WTC11 (cell line): Measurements from ENCODE around the gene SLC46A2. TPM values are rescaled to one million over a fixed set of nuclear protein-coding genes. Genes with fewer than 3 reads are reported as not detected.

Source experiments
- ATAC-seq: fragments of 200-7000 bp; cut with Tn5 transposase; 2 replicates; pipeline ENCODE4 v1.10.0; 2021; ENCODE audit warnings: mild to moderate bottlenecking, moderate library complexity
- CTCF ChIA-PET: fragments of 300-600 bp; sonication (Branson Sonifier 250); formaldehyde crosslinking; loops from one replicate; lab custom pipeline; 2021; ENCODE audit warnings: antibody characterized with exemption; lab: Charles Lee
- POLR2A ChIA-PET: fragments of 350-600 bp; sonication (Branson Sonifier 250); formaldehyde crosslinking; loops from one replicate; lab custom pipeline; 2021; ENCODE audit warnings: antibody characterized with exemption; lab: Charles Lee
- DNase-seq: peaks from one replicate; pipeline ENCODE4 v3.0.0; 2021; ENCODE audit warnings: low spot score
- H3K27ac Mint-ChIP-seq: 2 replicates; pipeline ENCODE4 v1.8.0; 2021; ENCODE audit warnings: mixed read lengths
- H3K27me3 Mint-ChIP-seq: 2 replicates; pipeline ENCODE4 v1.8.0; 2021; ENCODE audit warnings: low read depth, mild to moderate bottlenecking, moderate library complexity, mixed read lengths
- H3K36me3 Mint-ChIP-seq: 2 replicates; pipeline ENCODE4 v1.8.0; 2021; ENCODE audit warnings: mixed read lengths
- H3K4me1 Mint-ChIP-seq: 2 replicates; pipeline ENCODE4 v1.8.0; 2022; ENCODE audit warnings: mixed read lengths
- H3K4me3 Mint-ChIP-seq: 2 replicates; pipeline ENCODE4 v1.8.0; 2021; ENCODE audit warnings: mild to moderate bottlenecking, moderate library complexity, mixed read lengths
- H3K9me3 Mint-ChIP-seq: 2 replicates; pipeline ENCODE4 v1.8.0; 2021; ENCODE audit warnings: mixed read lengths
- CBFB ChIP-seq: sonication (generic); formaldehyde crosslinking; IDR thresholded peaks from 2 replicates; pipeline ENCODE4 v1.8.1; 2022; ENCODE audit warnings: mild to moderate bottlenecking, low read depth, missing genetic modification reagents
- CREM ChIP-seq: sonication (generic); formaldehyde crosslinking; IDR thresholded peaks from 2 replicates; pipeline ENCODE4 v1.8.1; 2022; ENCODE audit warnings: mild to moderate bottlenecking, missing genetic modification reagents, moderate library complexity
- ELF4 ChIP-seq: sonication (generic); formaldehyde crosslinking; IDR thresholded peaks from 2 replicates; pipeline ENCODE4 v1.8.1; 2022; ENCODE audit warnings: low read depth, mild to moderate bottlenecking, moderate library complexity, missing genetic modification reagents
- FOXP1 ChIP-seq: sonication (generic); formaldehyde crosslinking; IDR thresholded peaks from 2 replicates; pipeline ENCODE4 v1.8.0; 2022; ENCODE audit warnings: missing genetic modification reagents, mild to moderate bottlenecking, moderate library complexity, borderline replicate concordance
- MXD4 ChIP-seq: fragments of 250-450 bp; sonication (Bioruptor Pico); IDR thresholded peaks from 2 replicates; pipeline ENCODE4 v1.8.0; 2021; ENCODE audit warnings: mild to moderate bottlenecking, moderate library complexity, borderline replicate concordance
- ZNF232 ChIP-seq: sonication (generic); formaldehyde crosslinking; IDR thresholded peaks from 2 replicates; pipeline ENCODE4 v1.8.0; 2022; ENCODE audit warnings: mild to moderate bottlenecking, missing genetic modification reagents
- ZNF317 ChIP-seq: sonication (generic); formaldehyde crosslinking; IDR thresholded peaks from 2 replicates; pipeline ENCODE4 v1.8.1; 2023; ENCODE audit warnings: low read depth, mild to moderate bottlenecking, moderate library complexity, missing genetic modification reagents, borderline replicate concordance
- ZNF396 ChIP-seq: fragments of 250-450 bp; sonication (Bioruptor Pico); IDR thresholded peaks from 2 replicates; pipeline ENCODE4 v1.8.0; 2021; ENCODE audit warnings: mild to moderate bottlenecking, moderate library complexity, borderline replicate concordance
- ZNF423 ChIP-seq: fragments of 250-450 bp; sonication (Bioruptor Pico); IDR thresholded peaks from 2 replicates; pipeline ENCODE4 v2.1.2; 2022; ENCODE audit warnings: mild to moderate bottlenecking, moderate library complexity
- total RNA-seq: library from RNA; stranded (reverse); gene quantifications from 3 replicates; pipeline ENCODE4 v1.2.3, GENCODE V29; 2021
- TF ChIP-seq, protein P1 (sequence below): sonication (generic); formaldehyde crosslinking; IDR thresholded peaks from 2 replicates; pipeline ENCODE4 v1.8.1; 2022; ENCODE audit warnings: mild to moderate bottlenecking, missing genetic modification reagents, moderate library complexity, borderline replicate concordance
- TF ChIP-seq, protein P2 (sequence below): sonication (generic); formaldehyde crosslinking; IDR thresholded peaks from 2 replicates; pipeline ENCODE4 v1.8.1; 2023; ENCODE audit warnings: mild to moderate bottlenecking, missing genetic modification reagents, moderate library complexity
- TF ChIP-seq, protein P3 (sequence below): sonication (generic); formaldehyde crosslinking; IDR thresholded peaks from 2 replicates; pipeline ENCODE4 v1.8.0; 2022; ENCODE audit warnings: mild to moderate bottlenecking, missing genetic modification reagents
- TF ChIP-seq, protein P4 (sequence below): sonication (generic); formaldehyde crosslinking; conservative IDR thresholded peaks from 2 replicates; pipeline ENCODE4 v1.8.1; 2023; ENCODE audit warnings: mild to moderate bottlenecking, low read depth, missing genetic modification reagents, moderate library complexity
- TF ChIP-seq, protein P5 (sequence below): fragments of 200-600 bp; IDR thresholded peaks from 2 replicates; pipeline ENCODE4 v1.8.0; 2022; ENCODE audit warnings: antibody characterized with exemption
- TF ChIP-seq, protein P6 (sequence below): sonication (generic); formaldehyde crosslinking; IDR thresholded peaks from 2 replicates; pipeline ENCODE4 v1.8.1; 2023; ENCODE audit warnings: mild to moderate bottlenecking, moderate library complexity, missing genetic modification reagents
- TF ChIP-seq, protein P7 (sequence below): sonication (generic); formaldehyde crosslinking; IDR thresholded peaks from 2 replicates; pipeline ENCODE4 v1.8.0; 2023; ENCODE audit warnings: mild to moderate bottlenecking, missing genetic modification reagents

SLC46A2 gene
- total RNA-seq, 1 experiment from 2014 or later, result not detected

DNA sequence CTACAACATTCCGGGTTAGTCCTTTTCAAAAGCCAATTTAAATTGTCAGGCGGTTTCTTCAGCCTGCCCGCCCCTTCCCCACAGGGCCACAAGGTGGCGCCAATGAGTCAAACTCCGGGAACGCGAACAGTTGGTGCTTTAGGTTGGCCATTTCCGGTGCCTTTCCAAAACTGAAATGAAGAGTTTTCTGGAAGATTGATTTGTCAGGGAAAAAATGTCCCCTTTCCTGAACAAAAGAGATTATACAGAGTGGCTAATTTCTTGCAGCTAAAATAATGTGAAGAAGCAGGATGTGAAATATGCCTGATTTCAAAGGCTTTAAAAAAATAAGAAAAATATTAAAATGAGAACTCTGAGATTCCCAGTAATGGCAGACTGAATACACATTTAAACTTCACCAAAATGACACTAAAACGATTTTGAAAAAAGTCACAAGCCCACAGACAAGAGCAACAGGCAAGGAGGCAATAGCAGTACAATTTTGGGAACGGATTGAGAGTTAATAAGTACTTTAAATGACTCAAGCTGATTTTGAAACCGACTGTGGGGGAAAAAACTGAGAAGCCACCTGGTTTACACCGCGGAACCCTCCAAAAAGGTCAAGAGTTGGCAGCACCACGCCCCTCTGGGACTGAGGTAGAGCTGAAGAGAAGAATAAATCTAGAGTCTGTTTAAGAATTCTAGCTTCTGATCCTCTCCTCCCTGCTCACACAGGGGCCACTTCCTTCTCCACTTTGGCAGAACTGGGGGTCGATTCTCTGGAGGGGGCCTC is 45.7 kb downstream of the SLC46A2 start:
- CTCF ChIA-PET, result interaction anchor here (1.0 to 2.4 kb wide), 3 partner anchors 14 to 58 kb away, joined by 4 to 35 read pairs (median 27); no protein-coding TSS in a partner anchor
- Mint-ChIP-seq H3K9me3 (no peaks in the 10 kb centered on the region), H3K27me3 (no peaks in the 10 kb centered on the region)

DNA sequence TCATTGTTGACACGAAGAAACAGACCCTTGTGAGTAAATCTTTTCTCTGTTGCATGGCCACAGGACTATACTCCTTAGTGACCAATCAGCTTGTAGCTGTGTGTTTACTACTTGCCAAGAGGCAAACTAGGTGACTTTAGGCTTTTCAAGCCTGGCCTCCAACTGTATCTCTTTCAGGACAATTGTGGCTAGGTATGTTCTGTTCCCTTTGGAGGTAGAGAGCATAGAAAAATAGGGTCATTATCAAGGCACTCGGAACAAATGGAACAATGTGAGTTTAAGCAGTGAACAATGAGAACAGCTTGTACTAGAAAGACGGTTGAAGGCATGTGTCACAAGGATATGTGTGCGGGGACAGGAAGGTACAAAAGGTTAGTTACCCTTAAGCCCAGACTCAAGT is 48.1 kb downstream of the SLC46A2 start:
- ATAC-seq (no peak), DNase-seq (no peak)
- Mint-ChIP-seq H3K27me3 (no peaks in the 10 kb centered on the region), H3K4me1 (peaks cover 33% of the 10 kb centered on the region), H3K36me3 (peaks cover 19% of the 10 kb centered on the region), H3K27ac (no peak overlapping the region), H3K4me3 (no peak overlapping the region), H3K9me3 (no peaks in the 10 kb centered on the region)
- TF ChIP-seq FOXP1 (CRISPR knock-in tag), result no peak
- no peak for TF ChIP-seq CBFB
- TF ChIP-seq, protein P1, sequence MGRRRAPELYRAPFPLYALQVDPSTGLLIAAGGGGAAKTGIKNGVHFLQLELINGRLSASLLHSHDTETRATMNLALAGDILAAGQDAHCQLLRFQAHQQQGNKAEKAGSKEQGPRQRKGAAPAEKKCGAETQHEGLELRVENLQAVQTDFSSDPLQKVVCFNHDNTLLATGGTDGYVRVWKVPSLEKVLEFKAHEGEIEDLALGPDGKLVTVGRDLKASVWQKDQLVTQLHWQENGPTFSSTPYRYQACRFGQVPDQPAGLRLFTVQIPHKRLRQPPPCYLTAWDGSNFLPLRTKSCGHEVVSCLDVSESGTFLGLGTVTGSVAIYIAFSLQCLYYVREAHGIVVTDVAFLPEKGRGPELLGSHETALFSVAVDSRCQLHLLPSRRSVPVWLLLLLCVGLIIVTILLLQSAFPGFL (CRISPR knock-in tag), result no peak
- TF ChIP-seq ELF4 (CRISPR knock-in tag), result no peak
- no peak for TF ChIP-seq ZNF396
- no peak for TF ChIP-seq CREM (CRISPR knock-in tag)
- TF ChIP-seq, protein P2, sequence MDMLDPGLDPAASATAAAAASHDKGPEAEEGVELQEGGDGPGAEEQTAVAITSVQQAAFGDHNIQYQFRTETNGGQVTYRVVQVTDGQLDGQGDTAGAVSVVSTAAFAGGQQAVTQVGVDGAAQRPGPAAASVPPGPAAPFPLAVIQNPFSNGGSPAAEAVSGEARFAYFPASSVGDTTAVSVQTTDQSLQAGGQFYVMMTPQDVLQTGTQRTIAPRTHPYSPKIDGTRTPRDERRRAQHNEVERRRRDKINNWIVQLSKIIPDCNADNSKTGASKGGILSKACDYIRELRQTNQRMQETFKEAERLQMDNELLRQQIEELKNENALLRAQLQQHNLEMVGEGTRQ (CRISPR knock-in tag), result no peak
- no peak for TF ChIP-seq ZNF232 (CRISPR knock-in tag)
- TF ChIP-seq MXD4 (CRISPR knock-in tag), result no peak
- TF ChIP-seq ZNF423 (CRISPR knock-in tag), result no peak
- TF ChIP-seq, protein P3, sequence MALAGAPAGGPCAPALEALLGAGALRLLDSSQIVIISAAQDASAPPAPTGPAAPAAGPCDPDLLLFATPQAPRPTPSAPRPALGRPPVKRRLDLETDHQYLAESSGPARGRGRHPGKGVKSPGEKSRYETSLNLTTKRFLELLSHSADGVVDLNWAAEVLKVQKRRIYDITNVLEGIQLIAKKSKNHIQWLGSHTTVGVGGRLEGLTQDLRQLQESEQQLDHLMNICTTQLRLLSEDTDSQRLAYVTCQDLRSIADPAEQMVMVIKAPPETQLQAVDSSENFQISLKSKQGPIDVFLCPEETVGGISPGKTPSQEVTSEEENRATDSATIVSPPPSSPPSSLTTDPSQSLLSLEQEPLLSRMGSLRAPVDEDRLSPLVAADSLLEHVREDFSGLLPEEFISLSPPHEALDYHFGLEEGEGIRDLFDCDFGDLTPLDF (CRISPR knock-in tag), result no peak
- no peak for TF ChIP-seq ZNF317 (CRISPR knock-in tag)
- TF ChIP-seq, protein P4, sequence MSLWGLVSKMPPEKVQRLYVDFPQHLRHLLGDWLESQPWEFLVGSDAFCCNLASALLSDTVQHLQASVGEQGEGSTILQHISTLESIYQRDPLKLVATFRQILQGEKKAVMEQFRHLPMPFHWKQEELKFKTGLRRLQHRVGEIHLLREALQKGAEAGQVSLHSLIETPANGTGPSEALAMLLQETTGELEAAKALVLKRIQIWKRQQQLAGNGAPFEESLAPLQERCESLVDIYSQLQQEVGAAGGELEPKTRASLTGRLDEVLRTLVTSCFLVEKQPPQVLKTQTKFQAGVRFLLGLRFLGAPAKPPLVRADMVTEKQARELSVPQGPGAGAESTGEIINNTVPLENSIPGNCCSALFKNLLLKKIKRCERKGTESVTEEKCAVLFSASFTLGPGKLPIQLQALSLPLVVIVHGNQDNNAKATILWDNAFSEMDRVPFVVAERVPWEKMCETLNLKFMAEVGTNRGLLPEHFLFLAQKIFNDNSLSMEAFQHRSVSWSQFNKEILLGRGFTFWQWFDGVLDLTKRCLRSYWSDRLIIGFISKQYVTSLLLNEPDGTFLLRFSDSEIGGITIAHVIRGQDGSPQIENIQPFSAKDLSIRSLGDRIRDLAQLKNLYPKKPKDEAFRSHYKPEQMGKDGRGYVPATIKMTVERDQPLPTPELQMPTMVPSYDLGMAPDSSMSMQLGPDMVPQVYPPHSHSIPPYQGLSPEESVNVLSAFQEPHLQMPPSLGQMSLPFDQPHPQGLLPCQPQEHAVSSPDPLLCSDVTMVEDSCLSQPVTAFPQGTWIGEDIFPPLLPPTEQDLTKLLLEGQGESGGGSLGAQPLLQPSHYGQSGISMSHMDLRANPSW (CRISPR knock-in tag), result no peak
- CTCF ChIA-PET, result interaction anchor here (1.9 to 2.9 kb wide), 2 partner anchors 45 to 61 kb away, joined by 9 to 11 read pairs; no protein-coding TSS in a partner anchor
- POLR2A ChIA-PET, result no interaction called here

More for the DNA sequence above, 45.7 kb downstream of the SLC46A2 start:
- TF ChIP-seq, protein P5, sequence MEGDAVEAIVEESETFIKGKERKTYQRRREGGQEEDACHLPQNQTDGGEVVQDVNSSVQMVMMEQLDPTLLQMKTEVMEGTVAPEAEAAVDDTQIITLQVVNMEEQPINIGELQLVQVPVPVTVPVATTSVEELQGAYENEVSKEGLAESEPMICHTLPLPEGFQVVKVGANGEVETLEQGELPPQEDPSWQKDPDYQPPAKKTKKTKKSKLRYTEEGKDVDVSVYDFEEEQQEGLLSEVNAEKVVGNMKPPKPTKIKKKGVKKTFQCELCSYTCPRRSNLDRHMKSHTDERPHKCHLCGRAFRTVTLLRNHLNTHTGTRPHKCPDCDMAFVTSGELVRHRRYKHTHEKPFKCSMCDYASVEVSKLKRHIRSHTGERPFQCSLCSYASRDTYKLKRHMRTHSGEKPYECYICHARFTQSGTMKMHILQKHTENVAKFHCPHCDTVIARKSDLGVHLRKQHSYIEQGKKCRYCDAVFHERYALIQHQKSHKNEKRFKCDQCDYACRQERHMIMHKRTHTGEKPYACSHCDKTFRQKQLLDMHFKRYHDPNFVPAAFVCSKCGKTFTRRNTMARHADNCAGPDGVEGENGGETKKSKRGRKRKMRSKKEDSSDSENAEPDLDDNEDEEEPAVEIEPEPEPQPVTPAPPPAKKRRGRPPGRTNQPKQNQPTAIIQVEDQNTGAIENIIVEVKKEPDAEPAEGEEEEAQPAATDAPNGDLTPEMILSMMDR, result peak; percentile 94
- TF ChIP-seq, protein P6, sequence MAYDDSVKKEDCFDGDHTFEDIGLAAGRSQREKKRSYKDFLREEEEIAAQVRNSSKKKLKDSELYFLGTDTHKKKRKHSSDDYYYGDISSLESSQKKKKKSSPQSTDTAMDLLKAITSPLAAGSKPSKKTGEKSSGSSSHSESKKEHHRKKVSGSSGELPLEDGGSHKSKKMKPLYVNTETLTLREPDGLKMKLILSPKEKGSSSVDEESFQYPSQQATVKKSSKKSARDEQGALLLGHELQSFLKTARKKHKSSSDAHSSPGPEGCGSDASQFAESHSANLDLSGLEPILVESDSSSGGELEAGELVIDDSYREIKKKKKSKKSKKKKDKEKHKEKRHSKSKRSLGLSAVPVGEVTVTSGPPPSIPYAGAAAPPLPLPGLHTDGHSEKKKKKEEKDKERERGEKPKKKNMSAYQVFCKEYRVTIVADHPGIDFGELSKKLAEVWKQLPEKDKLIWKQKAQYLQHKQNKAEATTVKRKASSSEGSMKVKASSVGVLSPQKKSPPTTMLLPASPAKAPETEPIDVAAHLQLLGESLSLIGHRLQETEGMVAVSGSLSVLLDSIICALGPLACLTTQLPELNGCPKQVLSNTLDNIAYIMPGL (CRISPR knock-in tag), result no peak
- TF ChIP-seq, protein P7, sequence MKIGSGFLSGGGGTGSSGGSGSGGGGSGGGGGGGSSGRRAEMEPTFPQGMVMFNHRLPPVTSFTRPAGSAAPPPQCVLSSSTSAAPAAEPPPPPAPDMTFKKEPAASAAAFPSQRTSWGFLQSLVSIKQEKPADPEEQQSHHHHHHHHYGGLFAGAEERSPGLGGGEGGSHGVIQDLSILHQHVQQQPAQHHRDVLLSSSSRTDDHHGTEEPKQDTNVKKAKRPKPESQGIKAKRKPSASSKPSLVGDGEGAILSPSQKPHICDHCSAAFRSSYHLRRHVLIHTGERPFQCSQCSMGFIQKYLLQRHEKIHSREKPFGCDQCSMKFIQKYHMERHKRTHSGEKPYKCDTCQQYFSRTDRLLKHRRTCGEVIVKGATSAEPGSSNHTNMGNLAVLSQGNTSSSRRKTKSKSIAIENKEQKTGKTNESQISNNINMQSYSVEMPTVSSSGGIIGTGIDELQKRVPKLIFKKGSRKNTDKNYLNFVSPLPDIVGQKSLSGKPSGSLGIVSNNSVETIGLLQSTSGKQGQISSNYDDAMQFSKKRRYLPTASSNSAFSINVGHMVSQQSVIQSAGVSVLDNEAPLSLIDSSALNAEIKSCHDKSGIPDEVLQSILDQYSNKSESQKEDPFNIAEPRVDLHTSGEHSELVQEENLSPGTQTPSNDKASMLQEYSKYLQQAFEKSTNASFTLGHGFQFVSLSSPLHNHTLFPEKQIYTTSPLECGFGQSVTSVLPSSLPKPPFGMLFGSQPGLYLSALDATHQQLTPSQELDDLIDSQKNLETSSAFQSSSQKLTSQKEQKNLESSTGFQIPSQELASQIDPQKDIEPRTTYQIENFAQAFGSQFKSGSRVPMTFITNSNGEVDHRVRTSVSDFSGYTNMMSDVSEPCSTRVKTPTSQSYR (CRISPR knock-in tag), result no peak
- TF ChIP-seq ZNF232 (CRISPR knock-in tag), result no peak
- H3K4me3 Mint-ChIP-seq, result no peak overlapping the region
- H3K36me3 Mint-ChIP-seq, result no peaks in the 10 kb centered on the region
- ATAC-seq (peak; percentile 62), DNase-seq (peak; percentile 84)
- H3K27ac Mint-ChIP-seq, result no peak overlapping the region
- H3K4me1 Mint-ChIP-seq, result peaks cover 51% of the 10 kb centered on the region
- POLR2A ChIA-PET, result no interaction called here
